ENCODE results near the gene TMEM239.
"Not testable (repeated sequence)": the region's sequence is repeated elsewhere in the genome, so short reads cannot be mapped to it uniquely, and the experiment has no call there.

Gene TMEM239

DNA sequence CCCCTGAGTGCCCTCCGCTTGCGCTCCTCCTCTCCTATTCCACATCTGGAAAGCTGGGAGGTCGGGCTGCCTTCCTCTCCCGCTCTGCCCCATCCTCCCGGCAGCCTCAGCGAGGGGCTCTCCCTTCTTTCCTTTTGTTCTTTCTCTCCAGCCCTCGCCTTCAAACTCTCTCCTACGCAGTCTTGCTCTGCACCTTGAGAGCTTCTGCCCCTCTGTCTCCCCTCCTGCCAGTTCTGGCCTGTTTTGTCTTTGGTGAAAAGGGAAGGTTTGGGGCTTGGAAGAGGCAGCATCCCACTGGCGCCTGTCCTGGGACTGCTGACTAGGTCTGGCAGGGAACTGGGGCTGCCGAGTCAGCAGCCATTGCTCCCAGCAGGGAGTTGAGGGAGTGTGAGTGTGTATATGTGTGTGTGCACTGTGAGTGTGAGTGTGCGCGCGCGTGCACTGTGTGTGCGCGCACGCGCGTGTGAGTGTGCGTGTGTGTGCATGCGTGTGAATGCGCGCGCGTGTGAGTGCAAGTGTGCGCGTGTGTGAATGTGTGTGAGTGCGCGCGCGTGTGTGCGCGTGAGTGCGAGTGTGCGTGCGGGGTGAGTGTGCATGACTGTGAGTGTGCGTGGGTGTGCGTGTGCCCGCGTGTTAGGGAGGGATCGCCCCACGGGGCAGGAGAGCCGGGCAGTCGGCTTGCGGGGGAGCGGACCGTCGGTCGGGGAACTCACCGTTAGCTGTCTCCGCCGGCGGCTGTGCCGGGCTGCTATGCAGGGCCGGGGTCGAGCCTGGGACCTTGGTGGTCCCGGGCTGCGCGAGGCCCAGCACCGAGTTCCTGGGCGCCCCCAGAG lies 16.3 kb upstream of the TMEM239 start:
- DNase-seq (ENCODE audit: low read depth in 4 of 4, low spot score in 1 of 4) = no peak

DNA sequence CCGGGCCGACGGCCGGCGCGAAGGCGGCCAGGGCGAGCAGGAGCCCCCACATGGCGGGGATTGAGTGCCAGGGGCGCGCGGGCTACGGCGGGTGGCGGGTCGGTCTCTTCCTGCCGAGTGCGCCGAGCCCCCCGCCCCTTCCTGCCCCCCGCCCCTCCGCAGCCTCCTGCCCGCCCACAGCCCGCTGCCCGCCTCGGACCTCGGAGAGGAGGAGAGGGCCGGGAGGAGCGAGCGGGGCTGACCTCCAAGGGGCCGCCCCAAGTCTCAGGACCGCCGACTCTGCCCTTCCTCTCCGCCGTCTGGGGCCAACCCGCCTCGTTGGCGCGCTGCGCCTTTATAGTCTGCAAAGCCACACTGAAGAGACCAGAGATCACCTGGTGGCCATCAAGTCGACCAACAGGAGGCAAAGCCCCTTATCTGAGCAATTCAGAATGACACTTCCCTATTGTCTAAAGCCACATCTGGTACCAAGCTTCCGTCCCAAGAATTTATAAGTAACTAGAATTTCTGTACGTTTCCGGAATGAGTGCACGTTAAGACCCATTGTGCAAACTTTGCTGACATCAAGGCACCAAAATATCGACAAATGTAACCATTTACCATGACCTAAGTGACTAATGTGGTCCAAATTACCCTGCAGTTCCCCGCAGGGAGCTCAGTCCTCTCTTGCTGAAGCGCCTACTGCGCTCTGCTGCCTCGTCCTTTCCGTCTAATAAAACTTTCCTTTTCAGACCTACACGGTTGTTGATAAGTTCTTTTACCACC lies 15.5 kb upstream of the TMEM239 start, which contains the start of gene CPXM1:
CPXM1 (minus strand) TSS at position 107 of the 765 bp plus-strand sequence; CDS start at position 52, 55 bp downstream.
- DNase-seq (ENCODE audit: low read depth in 4 of 4, low spot score in 1 of 4) = no peak

DNA sequence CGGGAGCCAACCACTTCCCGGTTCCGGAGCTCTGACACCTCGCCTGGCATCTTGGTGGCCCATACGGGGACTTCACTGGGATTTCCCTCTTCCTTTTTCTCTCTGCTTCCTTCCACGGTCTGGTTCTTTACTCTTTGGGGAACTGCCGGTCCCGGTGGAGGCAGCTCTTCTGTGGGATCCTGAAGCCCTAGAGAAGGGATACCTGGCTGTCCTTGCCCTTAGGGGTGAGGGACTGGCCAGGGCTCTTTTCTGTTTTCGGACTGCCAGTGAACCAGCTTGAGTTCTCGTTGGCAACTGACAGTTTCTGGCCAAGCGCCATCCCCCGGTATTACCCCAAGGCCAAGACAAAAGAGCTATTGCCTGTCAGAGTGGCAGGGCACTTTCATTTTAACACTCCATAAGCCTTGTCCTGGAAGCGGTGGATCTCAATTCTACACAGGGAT lies 14.9 kb upstream of the TMEM239 start:
- DNase-seq (ENCODE audit: low read depth in 4 of 4, low spot score in 1 of 4) = no peak

DNA sequence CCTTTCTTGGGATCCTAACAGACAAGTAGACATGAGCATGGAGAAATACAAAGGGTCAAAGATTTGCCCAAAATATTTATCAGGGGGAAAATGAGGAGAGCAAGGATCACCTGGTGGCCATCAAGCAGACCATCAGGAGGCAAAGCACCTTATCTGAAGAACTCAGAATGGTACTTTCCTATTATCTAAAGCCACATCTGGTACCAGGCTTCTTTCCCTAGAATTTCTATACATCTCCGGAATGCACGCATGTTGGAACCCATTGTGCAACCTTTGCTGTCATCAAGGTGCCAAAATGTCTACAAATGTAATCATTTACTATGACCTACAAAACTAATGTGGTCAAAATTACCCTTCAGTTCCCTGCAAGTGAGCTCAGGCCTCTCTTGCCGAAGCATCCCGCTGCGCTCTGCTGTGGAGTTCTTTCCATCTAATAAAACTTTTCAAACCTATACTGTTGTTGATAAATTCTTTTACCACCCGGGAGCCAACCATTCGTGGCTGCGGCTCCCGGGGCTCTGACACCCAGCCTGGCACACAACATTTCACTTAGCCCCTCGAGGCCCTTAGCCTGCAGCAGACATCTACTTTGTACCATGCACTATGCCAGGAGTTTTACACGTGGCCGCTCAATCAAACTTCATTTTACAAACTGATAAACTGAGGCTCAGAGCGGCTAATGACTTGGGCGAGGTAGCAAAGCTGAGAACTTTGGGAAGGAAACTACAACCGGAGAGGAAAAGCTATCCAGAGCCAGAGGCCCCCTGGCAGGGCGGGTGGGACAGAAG lies 11.9 kb upstream of the TMEM239 start:
- no peak for DNase-seq (ENCODE audit: low read depth in 4 of 4, low spot score in 1 of 4)

DNA sequence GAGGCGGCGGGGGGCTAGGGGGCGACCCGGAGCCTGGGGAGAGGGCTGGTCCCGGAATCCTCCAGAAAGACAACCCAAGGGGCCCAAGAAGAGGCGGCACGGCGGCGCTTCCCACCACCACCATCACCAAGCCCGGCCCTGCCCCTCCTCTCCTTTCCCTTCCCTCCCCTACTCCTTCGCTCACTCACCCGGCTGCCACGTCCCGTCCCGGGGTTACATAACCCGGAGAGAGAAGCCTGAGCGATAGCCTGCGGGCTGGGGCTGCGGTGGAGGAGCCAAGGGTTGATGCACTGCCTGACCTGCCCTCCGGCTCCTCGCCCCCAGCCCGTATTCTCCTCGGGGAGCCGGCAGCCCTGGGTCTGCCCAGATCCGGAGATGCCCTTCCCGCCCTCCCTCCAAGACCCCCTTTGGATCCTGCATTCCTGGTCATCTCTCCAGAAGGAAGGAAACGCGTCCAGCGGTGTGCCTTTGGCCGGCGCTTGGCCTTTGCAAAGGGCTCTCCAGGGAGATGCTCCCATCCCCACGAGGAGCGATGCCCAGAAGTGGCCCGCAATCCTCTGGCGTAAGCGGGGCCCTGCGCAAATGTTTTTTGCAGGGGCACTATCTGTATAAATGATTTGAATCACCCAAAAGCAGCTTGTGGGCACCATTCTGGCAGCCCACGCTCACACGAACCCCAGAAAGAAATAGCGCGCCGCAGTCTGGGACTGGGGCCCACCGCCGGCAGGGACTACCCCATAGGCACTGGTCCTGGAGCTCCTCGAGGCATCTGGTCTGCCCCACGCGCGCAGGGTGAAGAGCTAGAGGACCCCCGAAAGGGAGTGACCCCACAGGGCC lies 11.1 kb upstream of the TMEM239 start:
- no peak for DNase-seq (ENCODE audit: low read depth in 4 of 4, low spot score in 1 of 4)

DNA sequence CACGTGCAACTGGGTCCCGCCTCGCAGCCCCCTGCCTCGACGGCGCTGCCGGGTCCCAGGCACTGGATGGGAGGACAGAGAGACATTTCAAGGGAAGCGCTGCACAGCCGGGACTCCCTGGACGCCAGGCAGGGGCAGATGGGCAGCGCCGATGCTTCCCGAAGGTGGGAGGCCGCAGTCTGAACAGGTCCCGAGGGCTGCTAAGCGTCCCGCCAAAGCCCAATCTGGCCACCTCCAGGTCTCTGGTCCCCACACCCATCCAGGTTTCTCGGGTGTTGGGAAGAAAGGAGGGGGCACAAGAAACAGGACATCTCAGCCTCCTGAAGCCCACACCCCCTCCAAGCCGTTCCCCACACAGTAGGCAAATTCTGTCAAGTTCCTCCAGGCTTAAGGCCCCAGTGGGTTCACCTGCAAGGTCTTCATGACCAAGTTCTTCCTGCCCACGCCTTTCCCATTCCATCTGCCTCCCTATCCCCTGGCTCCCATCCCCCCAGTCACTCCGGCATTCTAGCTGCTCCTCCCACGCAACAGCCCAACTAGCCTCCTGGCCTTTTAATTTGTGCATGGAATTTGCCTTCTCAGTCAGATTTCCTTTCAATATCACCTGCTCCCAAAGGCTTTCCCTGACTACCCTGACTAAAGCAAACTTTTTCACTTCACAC lies 10.3 kb upstream of the TMEM239 start:
- no peak for DNase-seq (ENCODE audit: low read depth in 4 of 4, low spot score in 1 of 4)

DNA sequence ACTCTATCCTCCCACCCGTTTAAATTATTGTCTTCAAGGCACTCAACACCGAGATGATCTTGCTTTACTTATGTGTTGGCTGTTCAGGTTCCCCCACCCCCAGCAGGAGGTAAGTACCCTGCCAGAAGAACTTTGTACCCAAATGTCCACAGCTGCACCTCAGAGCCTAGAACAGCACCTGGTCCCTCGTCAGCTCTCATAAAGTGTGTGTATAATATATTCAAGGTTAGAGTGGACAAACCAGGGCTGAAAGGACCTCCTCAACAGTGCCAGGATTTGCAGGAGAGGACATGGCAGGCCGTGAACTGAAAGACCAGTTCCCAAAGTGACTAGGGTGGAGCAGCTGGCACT lies 9.8 kb upstream of the TMEM239 start:
- DNase-seq (ENCODE audit: low read depth in 4 of 4, low spot score in 1 of 4) = no peak

DNA sequence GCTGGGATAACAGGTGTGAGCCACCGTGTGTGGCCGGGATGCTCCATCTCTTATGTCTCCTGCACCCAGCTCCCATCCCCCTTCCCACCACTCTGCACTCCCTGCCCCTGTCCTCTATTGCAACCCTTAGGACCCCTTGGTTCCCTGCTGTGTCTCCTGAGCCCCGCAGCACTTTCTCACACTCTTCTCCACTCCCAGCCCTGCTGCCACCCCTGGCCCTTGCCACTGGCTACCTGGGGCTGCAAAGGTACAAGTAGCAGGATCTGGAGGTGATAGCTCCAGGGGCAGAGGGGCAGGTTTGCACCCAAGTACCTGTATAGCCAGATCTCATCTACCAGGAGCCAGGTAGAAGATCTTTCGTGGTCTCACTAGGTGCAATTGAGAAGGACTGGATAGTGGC lies 9.1 kb upstream of the TMEM239 start:
- DNase-seq (ENCODE audit: low read depth in 4 of 4, low spot score in 1 of 4) = no peak

DNA sequence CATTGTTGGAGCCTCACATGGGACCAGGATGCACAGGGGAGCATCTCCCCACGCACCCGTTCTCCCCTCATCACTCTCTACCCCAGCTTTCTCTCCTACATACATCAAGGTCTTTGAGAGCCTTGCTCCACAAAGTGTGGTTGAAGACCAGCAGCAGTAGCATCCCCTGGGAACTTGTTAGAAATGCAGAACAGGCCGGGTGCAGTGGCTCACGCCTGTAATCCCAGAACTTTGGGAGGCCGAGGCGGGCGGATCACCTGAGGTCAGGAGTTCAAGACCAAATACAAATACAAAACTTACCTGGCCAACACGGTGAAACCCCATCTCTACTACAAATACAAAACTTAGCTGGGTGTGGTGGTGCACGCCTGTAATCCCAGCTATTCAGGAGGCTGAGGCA lies 8.2 kb upstream of the TMEM239 start:
- DNase-seq (ENCODE audit: low read depth in 4 of 4, low spot score in 1 of 4) = not testable (repeated sequence)

DNA sequence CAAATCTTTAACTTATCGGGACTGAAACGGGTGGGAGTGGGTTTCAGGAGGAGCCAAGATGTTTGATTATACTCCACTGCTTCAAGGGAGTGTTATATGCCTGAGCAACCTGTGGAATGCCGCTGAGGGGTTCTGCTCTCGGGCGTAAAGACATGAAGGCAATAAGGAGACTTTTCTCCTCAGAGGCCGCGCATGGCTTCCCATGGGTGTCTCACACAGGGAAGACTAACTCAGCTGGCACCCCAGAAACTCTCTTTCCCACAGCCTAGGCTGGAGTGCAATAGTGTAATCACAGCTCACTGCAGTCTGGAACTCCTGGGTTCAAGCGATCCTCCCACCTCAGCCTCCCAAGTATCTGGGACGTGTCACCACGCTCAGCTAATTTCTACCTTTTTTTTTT lies 6.5 kb upstream of the TMEM239 start:
- DNase-seq (ENCODE audit: low read depth in 4 of 4, low spot score in 1 of 4) = no peak

DNA sequence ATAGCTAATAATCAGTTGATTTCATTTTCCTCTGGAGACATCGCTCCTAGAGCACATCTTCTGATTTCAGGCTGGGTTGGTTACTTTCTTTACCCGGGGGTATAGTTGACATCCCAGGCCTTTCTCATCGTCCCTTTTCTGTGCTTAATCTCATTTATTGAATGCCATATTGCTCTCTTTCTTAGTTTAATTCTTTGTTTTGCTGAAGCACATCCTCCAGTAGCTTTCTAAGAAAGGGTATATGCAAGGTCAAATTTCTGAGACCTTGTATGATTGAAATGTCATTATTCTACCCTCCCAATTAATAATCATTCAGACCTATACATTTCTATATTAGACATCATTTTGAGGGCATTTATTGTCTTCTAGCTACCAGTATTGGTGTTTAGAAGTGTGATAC lies 4.0 kb upstream of the TMEM239 start:
- no peak for DNase-seq (ENCODE audit: low read depth in 4 of 4, low spot score in 1 of 4)

DNA sequence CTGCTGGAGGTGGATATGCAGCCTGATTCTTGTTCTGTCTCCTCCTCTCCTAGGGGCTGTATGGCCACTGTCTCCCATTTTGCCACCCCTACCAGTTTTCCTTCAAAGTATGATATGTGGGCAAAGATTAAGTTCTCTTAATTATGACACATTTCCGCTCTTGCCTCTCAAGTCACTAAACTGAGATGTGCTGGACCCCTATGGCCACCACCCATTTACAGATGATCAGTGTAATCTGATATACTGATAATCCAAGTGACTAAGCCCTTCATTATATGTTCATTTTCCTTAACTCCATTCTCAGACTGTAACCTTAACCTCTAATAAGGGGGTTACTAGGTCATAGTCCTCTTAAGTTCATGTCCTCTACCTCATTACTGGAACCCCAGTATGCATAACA lies 2.1 kb upstream of the TMEM239 start:
- DNase-seq (ENCODE audit: low read depth in 4 of 4, low spot score in 1 of 4) = no peak

DNA sequence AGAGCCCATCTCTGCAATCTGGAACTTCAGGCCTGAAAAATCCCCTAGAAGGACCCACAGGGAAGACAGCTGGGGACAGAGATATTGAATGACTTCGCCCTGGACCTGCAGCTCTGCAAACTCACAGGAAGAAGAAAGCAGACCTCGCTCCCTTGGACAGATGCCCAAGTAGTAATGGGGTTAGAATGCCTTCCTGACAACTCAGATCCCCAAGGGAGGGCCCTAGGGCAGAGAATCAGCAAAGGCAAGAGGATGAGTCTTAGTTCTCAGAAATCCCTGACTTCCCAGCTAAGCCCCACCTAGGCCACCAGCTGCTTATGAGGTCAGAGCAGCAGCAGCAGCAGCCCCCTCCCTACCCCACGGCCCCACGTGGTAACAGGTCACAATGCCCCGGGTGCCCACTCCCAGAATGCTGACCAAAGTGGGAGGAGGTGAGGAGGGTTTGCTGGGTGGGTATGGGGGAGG lies 1.5 kb upstream of the TMEM239 start, which contains the start of gene C20orf141:
C20orf141 (plus strand) TSS at position 401 of the 465 bp plus-strand sequence. CDS start 198 bp downstream, outside the sequence.
- DNase-seq (ENCODE audit: low read depth in 4 of 4, low spot score in 1 of 4) = no peak

DNA sequence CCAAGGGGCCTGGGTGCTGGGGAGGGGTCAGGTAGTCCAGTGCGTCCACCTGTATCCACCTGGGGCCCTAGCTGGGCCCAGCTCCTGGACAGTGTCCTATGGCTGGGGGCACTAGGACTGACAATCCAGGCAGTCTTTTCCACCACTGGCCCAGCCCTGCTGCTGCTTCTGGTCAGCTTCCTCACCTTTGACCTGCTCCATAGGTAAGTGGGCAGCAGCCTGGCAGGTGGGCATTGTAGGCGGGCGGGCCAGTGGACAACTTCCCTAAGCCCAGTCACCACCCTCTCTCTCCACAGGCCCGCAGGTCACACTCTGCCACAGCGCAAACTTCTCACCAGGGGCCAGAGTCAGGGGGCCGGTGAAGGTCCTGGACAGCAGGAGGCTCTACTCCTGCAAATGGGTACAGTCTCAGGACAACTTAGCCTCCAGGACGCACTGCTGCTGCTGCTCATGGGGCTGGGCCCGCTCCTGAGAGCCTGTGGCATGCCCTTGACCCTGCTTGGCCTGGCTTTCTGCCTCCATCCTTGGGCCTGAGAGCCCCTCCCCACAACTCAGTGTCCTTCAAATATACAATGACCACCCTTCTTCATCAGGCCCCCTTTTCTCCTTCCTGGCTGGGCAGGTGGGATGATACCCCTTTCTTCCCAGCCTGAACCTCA lies 793 bp upstream of the TMEM239 start:
- no peak for DNase-seq (ENCODE audit: low read depth in 4 of 4, low spot score in 1 of 4)

DNA sequence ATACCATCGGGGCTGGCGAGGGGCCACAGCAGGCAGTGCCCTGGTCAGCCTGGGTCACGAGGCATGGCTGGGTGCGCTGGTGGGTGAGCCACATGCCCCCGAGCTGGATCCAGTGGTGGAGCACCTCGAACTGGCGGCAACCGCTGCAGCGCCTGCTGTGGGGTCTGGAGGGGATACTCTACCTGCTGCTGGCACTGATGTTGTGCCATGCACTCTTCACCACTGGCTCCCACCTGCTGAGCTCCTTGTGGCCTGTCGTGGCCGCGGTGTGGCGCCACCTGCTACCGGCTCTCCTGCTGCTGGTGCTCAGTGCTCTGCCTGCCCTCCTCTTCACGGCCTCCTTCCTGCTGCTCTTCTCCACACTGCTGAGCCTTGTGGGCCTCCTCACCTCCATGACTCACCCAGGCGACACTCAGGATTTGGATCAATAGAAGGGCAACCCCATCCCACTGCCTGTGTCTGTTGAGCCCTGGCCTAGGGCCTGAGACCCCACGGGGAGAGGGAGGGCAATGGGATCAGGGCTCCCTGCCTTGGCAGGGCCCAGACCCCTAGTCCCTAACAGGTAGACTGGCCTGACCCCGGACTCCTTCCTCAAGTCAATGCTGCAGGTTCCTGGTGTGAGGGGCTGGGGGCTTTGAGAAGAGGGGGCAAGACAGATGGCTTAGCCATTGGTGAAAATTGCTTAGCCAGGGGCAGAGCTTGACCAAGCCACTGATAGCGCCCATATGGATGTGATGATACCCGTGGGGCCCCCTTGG lies 598 bp downstream of the TMEM239 start:
- DNase-seq (ENCODE audit: low read depth in 4 of 4, low spot score in 1 of 4) = no peak

DNA sequence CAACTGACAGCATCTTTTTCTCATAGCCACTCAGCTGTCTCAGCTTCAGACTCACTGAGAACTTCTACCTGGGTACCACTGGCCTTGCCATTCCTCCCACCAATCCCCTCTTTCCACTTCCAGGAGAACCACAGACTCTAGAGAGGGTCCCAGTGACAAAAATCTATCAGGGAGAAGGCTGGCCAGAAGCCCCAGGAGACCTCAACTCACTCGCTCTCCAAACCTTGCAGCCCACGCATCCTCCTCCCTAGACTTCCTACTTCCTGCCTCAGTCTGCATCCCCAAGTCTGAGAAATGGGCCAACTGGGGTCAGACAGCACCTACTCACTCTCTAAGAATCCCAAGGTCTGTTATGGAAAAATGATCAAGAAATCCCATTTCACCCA lies 1.2 kb downstream of the TMEM239 start:
- no peak for DNase-seq (ENCODE audit: low read depth in 4 of 4, low spot score in 1 of 4)

DNA sequence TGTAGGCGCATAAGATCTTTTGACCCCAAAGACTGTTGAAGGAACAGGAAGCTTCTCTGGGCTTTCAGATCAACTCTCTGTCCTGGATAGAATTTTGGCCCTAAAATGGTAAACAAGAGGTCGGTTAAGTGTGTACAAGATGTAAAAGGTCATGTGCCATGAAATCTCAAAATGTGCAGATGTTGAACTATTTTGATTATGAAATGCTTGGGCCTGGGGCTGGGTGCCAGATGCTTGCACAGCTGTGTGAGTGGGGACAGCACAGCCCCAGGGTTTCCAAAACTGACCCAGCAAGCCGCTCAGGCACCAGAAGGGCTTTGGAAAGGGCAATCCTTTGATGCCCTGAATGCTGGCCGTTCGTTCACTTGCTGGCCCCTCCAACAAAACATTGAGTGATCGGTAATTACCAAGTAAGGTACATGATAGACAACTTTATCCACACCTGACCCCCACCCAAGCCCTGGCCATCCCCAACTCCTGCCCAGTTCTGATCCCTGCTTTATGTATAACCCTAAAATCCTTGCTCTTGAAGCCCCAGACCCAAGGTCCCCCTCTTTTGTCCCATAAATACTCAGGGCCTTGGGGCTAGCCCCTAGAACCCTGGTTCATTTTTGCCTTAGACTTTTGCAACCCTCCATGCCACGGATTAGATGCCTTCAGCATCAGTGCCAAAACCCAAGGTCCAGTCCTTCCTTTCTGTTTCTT lies 1.9 kb downstream of the TMEM239 start:
- no peak for DNase-seq (ENCODE audit: low read depth in 4 of 4, low spot score in 1 of 4)

Measured in stimulated activated CD4-positive, alpha-beta T cell treated with anti-CD3 and anti-CD28 coated beads, Interleukin-1b, Interleukin-23, amount 100 ng/mL, for 24 hours (primary cell).